Mesendoderm (in vitro differentiated cells): ENCODE data around the gene CEP63.
A peak's percentile ranks its signal among the peaks of the same experiment; 100 is the strongest.

Source experiments
- DNase-seq: peaks from one replicate; pipeline ENCODE4 v3.0.0; 2013
- H2AK5ac ChIP-seq: 2 replicates; pipeline ENCODE4 v1.6.1; 2013; ENCODE audit warnings: low read length, inconsistent platforms
- H2BK120ac ChIP-seq: 2 replicates; pipeline ENCODE4 v1.6.1; 2013; ENCODE audit warnings: low read depth, mild to moderate bottlenecking, low read length, moderate library complexity, mixed read lengths
- H2BK15ac ChIP-seq: replicated peaks from 2 replicates; pipeline ENCODE4 v1.6.1; 2013; ENCODE audit warnings: low read depth, mild to moderate bottlenecking, moderate library complexity
- H2BK5ac ChIP-seq: 2 replicates; pipeline ENCODE4 v1.6.1; 2013; ENCODE audit warnings: low read length, inconsistent platforms
- H3K18ac ChIP-seq: 2 replicates; pipeline ENCODE4 v1.6.1; 2013; ENCODE audit warnings: mild to moderate bottlenecking, low read length, mixed read lengths
- H3K23ac ChIP-seq: one replicate; pipeline ENCODE4 v1.6.1; 2013; ENCODE audit warnings: low read length
- H3K27ac ChIP-seq: 2 replicates; pipeline ENCODE4 v1.5.1; 2013; ENCODE audit warnings: low read depth, mild to moderate bottlenecking, inconsistent platforms, low read length, moderate library complexity
- H3K27me3 ChIP-seq: 2 replicates; pipeline ENCODE4 v1.6.1; 2013; ENCODE audit warnings: low read length, control low read depth, mild to moderate bottlenecking, inconsistent platforms; ENCODE audit not compliant: insufficient read depth, poor library complexity
- H3K36me3 ChIP-seq: 2 replicates; pipeline ENCODE4 v1.6.1; 2013; ENCODE audit warnings: low read length, inconsistent platforms; ENCODE audit not compliant: control insufficient read depth, insufficient read depth
- H3K4ac ChIP-seq: one replicate; pipeline ENCODE4 v1.6.1; 2013; ENCODE audit warnings: low read depth, mild to moderate bottlenecking, low read length, moderate library complexity
- H3K4me1 ChIP-seq: 2 replicates; pipeline ENCODE4 v1.6.1; 2013; ENCODE audit warnings: low read depth, low read length, inconsistent platforms; ENCODE audit not compliant: control insufficient read depth
- H3K4me2 ChIP-seq: 2 replicates; pipeline ENCODE4 v1.6.1; 2013; ENCODE audit warnings: low read length
- H3K4me3 ChIP-seq: 2 replicates; pipeline ENCODE4 v1.5.1; 2013; ENCODE audit warnings: mild to moderate bottlenecking, low read length
- H3K56ac ChIP-seq: one replicate; pipeline ENCODE4 v1.6.1; 2013; ENCODE audit warnings: low read length
- H3K79me1 ChIP-seq: 2 replicates; pipeline ENCODE4 v1.6.1; 2013; ENCODE audit warnings: low read length, inconsistent platforms
- H3K79me2 ChIP-seq: 2 replicates; pipeline ENCODE4 v1.6.1; 2013; ENCODE audit warnings: mild to moderate bottlenecking, low read length; ENCODE audit not compliant: control insufficient read depth, insufficient read depth
- H3K9ac ChIP-seq: 2 replicates; pipeline ENCODE4 v1.6.1; 2013; ENCODE audit warnings: low read length, inconsistent platforms
- H4K5ac ChIP-seq: one replicate; pipeline ENCODE4 v1.6.1; 2013; ENCODE audit warnings: low read length
- H4K8ac ChIP-seq: one replicate; pipeline ENCODE4 v1.6.1; 2013; ENCODE audit warnings: low read depth, mild to moderate bottlenecking, control low read depth, low read length, moderate library complexity
- WGBS: extraction: QIAGEN DNeasy Blood & Tissue Kit; methylation state at CpG from one replicate; pipeline ENCODE4 v1.1.7; 2013; ENCODE audit warnings: low lambda C conversion rate, missing lambda C conversion rate; ENCODE audit not compliant: insufficient coverage; ENCODE audit errors: extremely low coverage; 5-methylcytosine and 5-hydroxymethylcytosine counted together

Gene CEP63

GRCh38 chr3:134483195-134483900, 2.5 kb upstream of the CEP63 start:
- peaks cover 19% of the 10 kb centered on the region for H3K79me1 ChIP-seq
- H3K79me2 ChIP-seq = peaks cover 21% of the 10 kb centered on the region
- H2BK15ac ChIP-seq = no peak overlapping the region
- no peak overlapping the region for H3K27ac ChIP-seq
- H3K23ac ChIP-seq = no peak overlapping the region
- H2AK5ac ChIP-seq = no peak overlapping the region
- no peak overlapping the region for H3K18ac ChIP-seq
- no CpG with 5 or more reads among the region's 7 CpGs for WGBS
- no peak for DNase-seq
- H2BK120ac ChIP-seq = no peak overlapping the region
- H3K9ac ChIP-seq = peak overlapping the region; percentile 13
- no peak overlapping the region for H3K4ac ChIP-seq
- H3K4me1 ChIP-seq = peaks cover 7% of the 10 kb centered on the region
- H3K56ac ChIP-seq = peak overlapping the region; percentile 25
- H2BK5ac ChIP-seq = no peak overlapping the region
- H3K4me2 ChIP-seq = no peak overlapping the region
- no peak overlapping the region for H4K5ac ChIP-seq
- no peak overlapping the region for H4K8ac ChIP-seq
- no peaks in the 10 kb centered on the region for H3K27me3 ChIP-seq
- H3K4me3 ChIP-seq = no peak overlapping the region
- H3K36me3 ChIP-seq = peaks cover 7% of the 10 kb centered on the region

DNA sequence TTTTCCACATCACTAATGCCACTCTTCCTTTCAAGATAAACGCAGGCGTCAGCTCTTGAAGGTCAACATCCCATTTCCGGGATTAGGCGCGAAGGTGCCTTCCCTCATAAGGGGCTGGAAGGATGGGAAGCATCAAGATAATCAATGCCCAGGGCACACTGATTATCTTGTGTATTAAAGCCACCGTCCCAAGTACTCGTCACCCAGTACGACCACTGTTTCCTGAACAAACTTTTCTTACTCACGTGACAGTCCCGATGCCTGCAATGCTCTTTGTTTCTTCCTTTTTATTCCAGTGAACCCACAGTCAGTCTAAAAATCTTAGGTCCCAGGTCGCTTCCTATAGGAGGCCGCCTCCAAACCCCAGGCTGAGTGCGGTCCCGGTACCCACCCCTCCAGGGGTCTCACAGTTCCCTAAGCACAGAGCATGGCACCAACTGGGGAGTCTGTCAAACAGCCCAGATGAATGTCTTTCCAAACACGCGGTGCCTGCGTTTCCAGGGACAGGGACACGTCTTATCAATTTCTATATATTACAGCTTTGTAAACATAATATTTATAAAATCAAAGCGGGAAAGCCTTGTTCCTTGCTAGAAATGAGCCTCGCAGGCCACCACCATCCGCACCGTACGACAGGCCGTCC, 661 bp upstream of the CEP63 start:
- H3K4me1 ChIP-seq = peaks cover 7% of the 10 kb centered on the region
- peak; percentile 62 for DNase-seq
- H3K9ac ChIP-seq = peak overlapping the region; percentile 75
- H3K79me1 ChIP-seq = peaks cover 19% of the 10 kb centered on the region
- no CpG with 5 or more reads among the region's 24 CpGs for WGBS
- peaks cover 5% of the 10 kb centered on the region for H3K36me3 ChIP-seq
- H4K8ac ChIP-seq = peak overlapping the region; percentile 7
- H2BK120ac ChIP-seq = no peak overlapping the region
- H3K23ac ChIP-seq = peak overlapping the region; percentile 29
- H3K27me3 ChIP-seq = no peaks in the 10 kb centered on the region
- H2AK5ac ChIP-seq = peak overlapping the region; percentile 69
- H2BK15ac ChIP-seq = no peak overlapping the region
- peak overlapping the region; percentile 46 for H3K4ac ChIP-seq
- peaks cover 21% of the 10 kb centered on the region for H3K79me2 ChIP-seq
- peak overlapping the region; percentile 4 for H3K27ac ChIP-seq
- peak overlapping the region; percentile 74 for H2BK5ac ChIP-seq
- H3K4me2 ChIP-seq = peak overlapping the region; percentile 96
- H3K18ac ChIP-seq = no peak overlapping the region
- H3K56ac ChIP-seq = peak overlapping the region; percentile 94
- peak overlapping the region; percentile 51 for H3K4me3 ChIP-seq
- no peak overlapping the region for H4K5ac ChIP-seq

- WGBS = no CpG with 5 or more reads among the region's 17 CpGs
Measured at GRCh38 chr3:134486577-134487041, 752 bp downstream of the CEP63 start.

DNA sequence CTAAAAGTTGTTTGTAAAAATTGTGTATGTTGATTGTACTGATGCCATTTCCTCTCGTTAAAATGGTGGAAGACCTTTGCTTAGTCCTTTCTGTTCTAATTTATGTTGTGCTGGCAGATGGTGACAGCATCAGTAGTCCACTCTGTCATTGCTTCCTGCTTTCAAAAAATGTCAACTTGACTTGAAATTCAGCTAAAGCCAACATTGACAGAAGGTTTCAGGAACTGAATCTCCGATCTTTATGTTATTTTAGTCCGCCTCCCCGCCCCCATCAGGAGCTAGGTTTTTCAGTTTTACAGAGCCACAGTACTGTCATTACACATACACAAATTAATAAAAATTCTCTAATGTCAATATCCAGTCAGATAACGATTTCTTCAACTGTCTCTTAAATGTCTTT, 1.5 kb downstream of the CEP63 start:
- no peak overlapping the region for H3K27ac ChIP-seq
- H3K18ac ChIP-seq = no peak overlapping the region

More at GRCh38 chr3:134486577-134487041, 752 bp downstream of the CEP63 start:
- Histone ChIP-seq H2BK5ac (no peak overlapping the region), H2AK5ac (no peak overlapping the region), H3K9ac (peak overlapping the region; percentile 94), H3K4me2 (peak overlapping the region; percentile 75), H3K36me3 (no peaks in the 10 kb centered on the region), H3K4me1 (peaks cover 7% of the 10 kb centered on the region), H3K4me3 (peak overlapping the region; percentile 65), H3K79me2 (peaks cover 23% of the 10 kb centered on the region), H2BK120ac (no peak overlapping the region), H3K27ac (peak overlapping the region; percentile 73), H3K4ac (peak overlapping the region; percentile 89), H3K23ac (no peak overlapping the region), H3K79me1 (peaks cover 20% of the 10 kb centered on the region), H2BK15ac (no peak overlapping the region), H3K56ac (peak overlapping the region; percentile 94), H4K8ac (no peak overlapping the region), H4K5ac (no peak overlapping the region), H3K18ac (no peak overlapping the region), H3K27me3 (no peaks in the 10 kb centered on the region)
- DNase-seq = peak; percentile 44

GRCh38 chr3:134494495-134494894, 8.6 kb downstream of the CEP63 start:
- no peak overlapping the region for H3K4ac ChIP-seq
- H3K79me2 ChIP-seq = peaks cover 2% of the 10 kb centered on the region
- H3K56ac ChIP-seq = no peak overlapping the region
- H3K23ac ChIP-seq = no peak overlapping the region
- no peaks in the 10 kb centered on the region for H3K27me3 ChIP-seq
- H3K27ac ChIP-seq = no peak overlapping the region
- no peak overlapping the region for H2AK5ac ChIP-seq
- H3K79me1 ChIP-seq = peaks cover 6% of the 10 kb centered on the region
- H3K4me1 ChIP-seq = no peaks in the 10 kb centered on the region
- no peak overlapping the region for H2BK120ac ChIP-seq
- no peak overlapping the region for H3K4me2 ChIP-seq
- no peak overlapping the region for H3K18ac ChIP-seq
- H3K4me3 ChIP-seq = no peak overlapping the region
- H4K5ac ChIP-seq = no peak overlapping the region
- no peak overlapping the region for H2BK15ac ChIP-seq
- no CpG with 5 or more reads among the region's 5 CpGs for WGBS
- no peak overlapping the region for H4K8ac ChIP-seq
- H2BK5ac ChIP-seq = no peak overlapping the region
- no peak overlapping the region for H3K9ac ChIP-seq
- H3K36me3 ChIP-seq = no peaks in the 10 kb centered on the region
- DNase-seq = no peak

More for the DNA sequence above, 1.5 kb downstream of the CEP63 start:
- Histone ChIP-seq H3K79me1 (peaks cover 20% of the 10 kb centered on the region), H2AK5ac (no peak overlapping the region), H3K9ac (peak overlapping the region; percentile 25), H4K8ac (no peak overlapping the region), H3K4me2 (no peak overlapping the region), H4K5ac (no peak overlapping the region), H3K27me3 (no peaks in the 10 kb centered on the region), H2BK15ac (no peak overlapping the region), H3K4me3 (no peak overlapping the region), H3K79me2 (peaks cover 23% of the 10 kb centered on the region), H3K23ac (no peak overlapping the region), H3K4me1 (peaks cover 7% of the 10 kb centered on the region), H3K36me3 (no peaks in the 10 kb centered on the region), H3K4ac (no peak overlapping the region), H3K56ac (peak overlapping the region; percentile 26), H2BK5ac (no peak overlapping the region), H2BK120ac (no peak overlapping the region)
- DNase-seq = no peak
- WGBS = 100% methylated on average over 1 of the region's 5 CpGs
